Adipocyte (in vitro differentiated cells): ENCODE results near the gene ALDH1L1.

Experiments used
- DNase-seq: peaks from one replicate; pipeline ENCODE4 v3.0.0-alpha.2; 2015; ENCODE audit warnings: low read depth
- H3K27me3 ChIP-seq: replicated peaks from 2 replicates; pipeline ENCODE4 v1.7.0; 2013; ENCODE audit warnings: mild to moderate bottlenecking, low read length, moderate library complexity; ENCODE audit not compliant: control insufficient read depth, insufficient read depth
- H3K36me3 ChIP-seq: 2 replicates; pipeline ENCODE4 v1.7.0; 2013; ENCODE audit warnings: low read length, mild to moderate bottlenecking, moderate library complexity; ENCODE audit not compliant: control insufficient read depth, insufficient read depth, severe bottlenecking
- H3K4me1 ChIP-seq: 2 replicates; pipeline ENCODE4 v1.7.0; 2013; ENCODE audit warnings: mild to moderate bottlenecking, low read length, moderate library complexity; ENCODE audit not compliant: control insufficient read depth, insufficient read depth
- H3K4me3 ChIP-seq: 2 replicates; pipeline ENCODE4 v1.7.0; 2013; ENCODE audit warnings: mild to moderate bottlenecking, low read length, moderate library complexity
- H3K9ac ChIP-seq: 2 replicates; pipeline ENCODE4 v1.7.0; 2013; ENCODE audit warnings: mild to moderate bottlenecking, low read length, moderate library complexity
- H3K9me3 ChIP-seq: 2 replicates; pipeline ENCODE4 v1.7.0; 2013; ENCODE audit warnings: mild to moderate bottlenecking, low read length, moderate library complexity; ENCODE audit not compliant: control insufficient read depth

Gene ALDH1L1

DNA sequence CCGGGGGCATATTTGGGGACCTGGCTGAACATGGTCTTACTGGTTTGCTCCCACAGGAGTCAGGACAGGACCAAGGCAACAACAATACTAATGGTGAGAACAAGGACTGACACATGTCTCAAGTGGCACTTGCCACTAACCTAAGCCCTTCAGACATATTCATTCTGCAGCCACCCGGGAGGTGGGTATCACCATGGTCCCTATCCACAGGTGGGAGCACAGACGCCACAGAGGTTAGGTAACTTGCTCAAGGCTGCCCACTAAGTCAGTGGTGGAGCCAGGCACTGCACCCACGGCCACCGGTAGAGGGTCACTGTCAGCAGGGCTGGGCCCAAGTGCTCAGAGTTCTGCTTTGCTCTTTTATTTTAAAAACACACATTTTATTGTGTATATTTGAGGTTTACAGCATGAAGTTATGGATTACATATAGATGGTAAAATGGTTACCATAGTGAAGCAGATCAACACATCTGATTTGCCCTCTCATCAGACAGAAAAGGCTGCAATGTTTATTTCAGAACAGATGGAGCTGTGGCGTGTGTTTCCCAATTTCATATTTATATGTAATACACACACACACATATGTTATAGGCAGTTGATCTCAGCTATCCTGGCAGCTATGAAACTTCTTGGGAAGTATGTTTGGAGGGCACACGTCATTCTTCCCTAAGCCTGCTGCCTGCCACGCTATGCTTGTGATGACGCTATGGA lies 66.5 kb downstream of the ALDH1L1 start:
- peak; percentile 9 for DNase-seq
- H3K4me3 ChIP-seq: no peak overlapping the region
- peaks cover 12% of the 10 kb centered on the region for H3K27me3 ChIP-seq
- no peaks in the 10 kb centered on the region for H3K9me3 ChIP-seq
- H3K36me3 ChIP-seq: peaks cover 42% of the 10 kb centered on the region
- no peaks in the 10 kb centered on the region for H3K4me1 ChIP-seq
- H3K9ac ChIP-seq: no peak overlapping the region

DNA sequence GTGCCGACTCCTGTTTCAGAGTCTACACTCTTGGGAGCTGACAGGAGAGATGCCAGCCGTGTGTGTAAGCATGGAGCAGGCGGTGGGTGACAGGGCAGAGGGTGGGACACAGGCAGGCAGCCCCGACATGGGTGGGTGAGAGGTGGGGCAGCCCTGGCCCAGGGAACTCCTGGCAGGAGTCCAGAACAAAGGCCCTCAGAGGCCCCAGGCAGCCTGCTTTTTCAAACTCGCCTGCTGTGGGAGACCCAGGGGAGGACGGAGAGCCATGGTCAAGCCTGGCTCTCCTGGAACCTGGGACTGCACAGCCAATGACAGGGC lies 67.2 kb downstream of the ALDH1L1 start:
- Histone ChIP-seq H3K9me3 (no peaks in the 10 kb centered on the region), H3K4me1 (no peaks in the 10 kb centered on the region), H3K27me3 (peaks cover 8% of the 10 kb centered on the region), H3K4me3 (no peak overlapping the region), H3K36me3 (peaks cover 47% of the 10 kb centered on the region), H3K9ac (no peak overlapping the region)
- DNase-seq: no peak

DNA sequence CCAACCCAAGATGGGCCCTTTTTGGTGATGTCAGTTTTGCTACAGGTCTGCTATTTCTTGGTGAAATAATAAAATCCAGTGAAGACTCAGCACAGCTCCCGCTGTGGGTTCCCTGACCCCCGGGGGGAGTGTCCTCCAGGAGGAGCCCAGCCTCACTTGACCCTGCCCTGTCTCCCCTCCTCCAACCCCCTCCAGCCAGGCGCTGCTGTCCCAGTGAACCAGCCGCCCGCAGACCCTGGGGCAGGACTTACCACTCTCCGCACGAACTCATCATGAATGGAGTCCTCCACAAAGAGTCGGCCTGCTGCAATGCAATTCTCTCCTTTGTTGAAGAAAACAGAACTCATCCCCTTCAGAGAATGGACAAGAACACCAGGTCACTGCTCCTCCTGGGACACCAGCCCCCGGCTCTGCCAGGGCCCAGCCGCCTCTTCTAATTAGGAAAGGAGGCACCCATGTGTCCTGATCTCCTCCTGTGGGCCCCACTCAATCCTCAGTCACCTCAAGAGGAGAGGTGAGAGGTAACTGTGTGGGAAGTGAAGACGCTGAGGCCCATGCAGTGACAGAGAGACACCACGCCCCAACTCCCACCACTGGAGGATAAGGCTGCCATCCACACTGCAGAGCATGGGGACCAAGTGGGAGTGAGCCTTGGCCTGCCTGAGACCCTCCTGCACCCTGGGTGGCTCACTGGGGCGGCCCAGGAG lies 67.7 kb downstream of the ALDH1L1 start:
- no peak for DNase-seq
- Histone ChIP-seq H3K36me3 (peaks cover 50% of the 10 kb centered on the region), H3K4me1 (no peaks in the 10 kb centered on the region), H3K9me3 (no peaks in the 10 kb centered on the region), H3K4me3 (no peak overlapping the region), H3K27me3 (peaks cover 8% of the 10 kb centered on the region), H3K9ac (no peak overlapping the region)

DNA sequence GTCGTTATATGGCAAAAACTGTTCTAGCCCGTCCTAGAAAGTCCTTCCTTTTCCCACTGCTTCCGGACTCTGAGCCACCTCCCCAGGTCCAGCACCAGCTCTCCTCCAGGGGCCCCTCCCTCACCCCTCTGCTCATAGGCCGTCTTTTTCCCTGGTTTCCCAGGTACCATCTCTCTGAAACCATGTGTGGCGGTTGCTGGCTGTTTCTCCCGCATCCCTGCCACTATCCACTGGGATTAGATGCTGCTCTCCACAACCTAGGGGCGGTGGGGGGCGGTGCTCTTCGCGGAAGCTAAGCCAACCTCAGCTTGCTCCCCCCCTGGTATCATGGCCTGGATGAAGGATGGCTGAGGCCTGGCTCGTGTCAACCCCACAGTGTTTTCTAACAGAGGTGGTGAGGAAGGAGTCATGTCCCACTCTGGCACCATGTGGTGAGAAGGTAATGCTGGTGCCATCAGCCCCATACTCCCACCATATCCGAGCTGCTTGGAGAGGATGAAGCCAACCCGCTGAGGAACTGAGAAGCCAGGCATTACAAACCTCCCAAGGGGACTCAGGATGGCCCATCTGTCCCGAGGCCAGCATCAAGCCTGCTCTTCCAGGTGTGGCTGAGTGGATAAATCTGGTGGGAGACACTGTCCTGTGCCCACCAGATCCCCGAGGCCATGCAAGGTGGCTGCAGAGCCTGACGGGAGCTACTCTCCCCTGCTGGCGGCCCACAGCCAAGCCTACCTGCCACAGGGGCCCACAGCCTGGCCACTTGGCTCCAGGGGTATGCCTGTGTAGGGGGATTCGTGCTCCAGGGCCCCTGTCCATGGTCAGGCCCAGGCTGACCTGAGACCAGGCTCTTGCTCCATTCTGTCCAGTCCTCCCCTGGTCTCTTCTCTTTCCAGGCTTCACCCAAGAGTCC lies 68.6 kb downstream of the ALDH1L1 start:
- peaks cover 8% of the 10 kb centered on the region for H3K27me3 ChIP-seq
- no peak overlapping the region for H3K9ac ChIP-seq
- H3K36me3 ChIP-seq: peaks cover 57% of the 10 kb centered on the region
- no peak for DNase-seq
- no peaks in the 10 kb centered on the region for H3K4me1 ChIP-seq
- no peaks in the 10 kb centered on the region for H3K9me3 ChIP-seq
- no peak overlapping the region for H3K4me3 ChIP-seq

DNA sequence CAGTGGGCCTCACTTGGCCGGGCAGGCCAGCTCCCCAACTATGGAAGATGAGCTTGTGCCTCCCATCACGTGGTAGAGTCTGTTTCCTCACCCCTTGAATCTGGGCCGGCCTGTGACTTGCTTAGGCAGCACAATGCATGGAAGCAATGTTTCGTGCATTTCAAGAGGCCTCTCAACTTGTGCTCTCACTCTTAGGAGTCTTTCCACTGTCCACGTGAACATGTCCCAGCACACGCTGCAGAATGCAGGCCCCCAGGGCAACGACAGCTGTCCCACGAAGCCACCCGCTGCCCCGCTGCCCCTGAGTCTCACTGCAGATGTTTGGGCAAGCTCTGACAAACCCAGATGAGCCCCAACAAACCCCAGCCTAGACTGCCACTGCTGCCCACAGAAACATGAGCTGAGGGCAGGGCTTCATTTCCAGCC lies 69.2 kb downstream of the ALDH1L1 start:
- Histone ChIP-seq H3K9me3 (no peaks in the 10 kb centered on the region), H3K4me1 (no peaks in the 10 kb centered on the region), H3K9ac (no peak overlapping the region), H3K36me3 (peaks cover 57% of the 10 kb centered on the region), H3K27me3 (peaks cover 2% of the 10 kb centered on the region), H3K4me3 (no peak overlapping the region)
- no peak for DNase-seq

DNA sequence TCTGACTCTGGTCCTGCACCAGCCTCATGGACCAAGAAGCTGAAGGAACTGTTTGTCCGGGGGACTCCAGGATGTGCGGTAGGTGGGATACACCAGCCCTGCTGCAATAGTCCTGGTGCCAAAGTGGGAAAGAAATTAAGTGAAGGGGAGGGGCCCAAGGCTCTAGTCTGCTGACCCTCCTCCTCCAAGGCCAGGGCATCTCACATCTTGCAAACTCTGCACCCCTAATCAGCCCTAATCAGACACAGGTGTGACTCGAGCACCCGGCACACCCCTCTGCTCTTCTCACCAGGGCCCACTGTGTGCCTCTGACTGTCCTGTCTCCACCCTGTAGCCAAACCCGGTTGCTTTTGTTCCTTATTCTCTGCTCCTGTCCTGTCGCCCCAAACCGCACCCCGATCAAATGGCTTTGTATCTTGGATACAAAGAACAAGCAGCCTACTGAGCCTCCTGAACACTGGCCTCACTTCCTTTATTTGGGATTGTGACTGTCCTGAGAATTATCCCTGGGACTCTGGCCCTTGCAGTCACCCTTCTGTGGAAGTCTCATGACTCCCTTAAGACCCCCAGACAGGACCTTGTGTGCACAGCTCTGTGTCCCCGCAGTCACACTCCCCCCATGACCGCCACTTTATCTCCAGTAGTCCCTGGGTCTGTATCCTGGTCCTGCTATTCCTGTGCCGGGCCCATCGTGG lies 69.8 kb downstream of the ALDH1L1 start:
- Histone ChIP-seq H3K9me3 (no peaks in the 10 kb centered on the region), H3K27me3 (peaks cover 2% of the 10 kb centered on the region), H3K9ac (no peak overlapping the region), H3K4me3 (no peak overlapping the region), H3K4me1 (no peaks in the 10 kb centered on the region), H3K36me3 (peaks cover 62% of the 10 kb centered on the region)
- DNase-seq: no peak

DNA sequence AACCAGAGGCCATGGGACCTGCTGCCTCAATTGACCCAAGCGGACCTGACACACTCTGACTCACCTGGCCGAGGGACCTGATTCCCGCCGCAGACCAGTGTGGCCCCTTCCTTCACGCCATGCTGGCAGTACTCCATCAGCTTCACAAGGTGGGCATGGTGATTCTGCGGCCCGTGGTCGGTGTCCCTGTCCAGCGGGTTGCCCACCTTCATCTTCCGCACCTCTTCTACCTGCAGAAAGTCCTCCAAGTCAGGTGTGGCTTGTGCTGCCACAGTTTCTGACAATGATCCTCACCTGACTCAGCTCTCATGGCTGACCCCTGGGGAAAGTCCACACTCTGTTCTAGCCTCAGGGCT lies 70.5 kb downstream of the ALDH1L1 start:
- Histone ChIP-seq H3K4me3 (no peak overlapping the region), H3K27me3 (peaks cover 2% of the 10 kb centered on the region), H3K36me3 (peaks cover 64% of the 10 kb centered on the region), H3K9me3 (no peaks in the 10 kb centered on the region), H3K4me1 (no peaks in the 10 kb centered on the region), H3K9ac (no peak overlapping the region)
- no peak for DNase-seq

DNA sequence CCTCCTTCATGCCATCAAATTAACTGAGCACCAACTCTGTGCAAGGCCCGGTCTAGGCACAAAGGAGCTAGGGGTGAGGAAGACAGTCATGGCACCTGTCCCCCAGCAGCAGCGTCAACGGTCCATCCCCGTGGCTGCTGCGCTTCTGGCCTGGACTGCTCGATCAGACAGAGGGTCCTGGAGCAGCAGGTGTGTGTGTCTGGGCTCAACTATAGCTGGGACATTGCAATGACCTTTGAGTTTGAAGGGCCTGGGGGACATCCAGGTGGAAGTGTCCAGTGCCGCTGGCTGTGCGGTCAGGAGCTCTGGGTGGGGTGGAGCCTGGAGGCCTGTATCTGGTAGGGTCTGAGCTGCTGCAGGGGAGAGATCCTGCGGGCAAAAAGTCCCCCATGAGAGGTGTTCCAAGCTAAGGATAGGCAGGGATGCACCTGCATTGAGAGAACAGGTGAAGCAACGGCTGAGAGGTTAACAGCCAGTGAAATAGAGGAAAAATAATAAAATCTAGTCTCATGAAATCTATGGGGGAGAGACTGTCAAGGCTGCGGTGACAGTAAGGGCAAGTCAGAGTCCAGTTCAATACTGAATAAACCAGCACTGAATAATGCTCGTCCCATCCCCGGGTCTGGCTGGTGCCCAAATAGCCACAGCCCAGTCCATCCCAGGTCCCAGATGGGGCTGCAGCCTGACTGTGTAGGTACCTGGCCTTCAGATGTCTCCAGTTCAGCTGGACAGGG lies 71.1 kb downstream of the ALDH1L1 start:
- H3K27me3 ChIP-seq: peaks cover 2% of the 10 kb centered on the region
- peaks cover 64% of the 10 kb centered on the region for H3K36me3 ChIP-seq
- H3K9ac ChIP-seq: no peak overlapping the region
- no peaks in the 10 kb centered on the region for H3K9me3 ChIP-seq
- H3K4me3 ChIP-seq: no peak overlapping the region
- no peak for DNase-seq
- H3K4me1 ChIP-seq: no peaks in the 10 kb centered on the region

DNA sequence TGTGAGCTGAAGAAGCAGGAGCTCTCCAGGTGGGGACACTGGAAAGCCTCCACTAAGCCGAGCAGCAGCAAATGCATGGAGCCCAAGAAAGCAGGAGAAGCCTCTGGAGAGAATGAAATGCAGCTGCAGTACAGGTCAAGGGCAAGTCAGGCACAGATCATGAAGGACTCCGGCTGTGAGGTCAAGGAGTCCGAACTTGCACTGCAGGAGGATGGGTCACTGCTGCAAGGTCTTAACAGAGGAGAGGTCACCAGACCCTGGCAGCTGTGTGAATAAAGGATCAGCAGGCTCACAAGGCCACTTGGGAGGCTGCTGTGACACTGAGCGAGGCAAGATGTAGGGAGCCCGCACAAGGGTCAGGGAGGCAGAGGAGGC lies 71.7 kb downstream of the ALDH1L1 start:
- no peak overlapping the region for H3K4me3 ChIP-seq
- H3K36me3 ChIP-seq: peaks cover 67% of the 10 kb centered on the region
- no peak for DNase-seq
- H3K27me3 ChIP-seq: peaks cover 2% of the 10 kb centered on the region
- H3K4me1 ChIP-seq: no peaks in the 10 kb centered on the region
- no peak overlapping the region for H3K9ac ChIP-seq
- no peaks in the 10 kb centered on the region for H3K9me3 ChIP-seq

DNA sequence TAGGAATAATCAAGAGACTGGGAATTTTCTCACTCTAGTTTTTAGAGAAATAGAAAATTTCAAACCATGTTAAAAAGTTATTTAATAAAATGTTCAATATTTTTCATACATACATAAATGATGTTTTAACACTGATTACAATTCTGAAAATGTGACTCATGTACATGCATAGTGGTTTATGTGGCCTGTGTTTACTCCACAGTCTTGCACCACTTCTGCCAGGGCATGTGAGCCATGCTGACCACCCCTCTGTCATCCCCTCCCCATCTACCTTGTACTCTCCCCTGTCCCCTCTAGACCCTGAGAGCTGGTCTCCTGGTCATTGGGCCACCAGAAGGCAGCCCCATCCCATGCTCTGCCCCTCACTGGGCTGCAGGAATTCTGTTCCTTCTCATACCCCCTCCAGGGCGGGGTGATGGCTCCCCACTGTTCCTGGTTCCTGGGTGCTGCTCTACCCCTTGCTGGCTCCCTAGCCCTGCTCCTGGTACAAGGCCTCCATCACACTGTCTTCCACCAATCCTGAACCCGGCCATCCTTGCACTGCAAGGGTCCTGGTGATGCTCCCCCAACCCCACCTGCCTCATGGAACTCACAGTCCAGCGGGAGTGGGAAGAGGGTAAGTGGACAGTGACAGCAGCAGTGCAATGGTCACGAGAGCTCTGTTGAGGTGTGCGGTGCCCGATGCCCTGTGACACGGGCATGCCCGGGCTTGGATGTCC lies 72.3 kb downstream of the ALDH1L1 start:
- Histone ChIP-seq H3K9me3 (no peaks in the 10 kb centered on the region), H3K4me1 (peaks cover 5% of the 10 kb centered on the region), H3K9ac (no peak overlapping the region), H3K4me3 (no peak overlapping the region), H3K36me3 (peaks cover 70% of the 10 kb centered on the region), H3K27me3 (peaks cover 2% of the 10 kb centered on the region)
- peak; percentile 10 for DNase-seq
